ENCODE results near the gene ALG8. TPM values are rescaled to one million over a fixed set of nuclear protein-coding genes. Genes with fewer than 3 reads are reported as not detected.

ALG8 gene
- total RNA-seq, 4 donors from 2014 or later = 24.9 to 43.5 (median 32.0) TPM

DNA sequence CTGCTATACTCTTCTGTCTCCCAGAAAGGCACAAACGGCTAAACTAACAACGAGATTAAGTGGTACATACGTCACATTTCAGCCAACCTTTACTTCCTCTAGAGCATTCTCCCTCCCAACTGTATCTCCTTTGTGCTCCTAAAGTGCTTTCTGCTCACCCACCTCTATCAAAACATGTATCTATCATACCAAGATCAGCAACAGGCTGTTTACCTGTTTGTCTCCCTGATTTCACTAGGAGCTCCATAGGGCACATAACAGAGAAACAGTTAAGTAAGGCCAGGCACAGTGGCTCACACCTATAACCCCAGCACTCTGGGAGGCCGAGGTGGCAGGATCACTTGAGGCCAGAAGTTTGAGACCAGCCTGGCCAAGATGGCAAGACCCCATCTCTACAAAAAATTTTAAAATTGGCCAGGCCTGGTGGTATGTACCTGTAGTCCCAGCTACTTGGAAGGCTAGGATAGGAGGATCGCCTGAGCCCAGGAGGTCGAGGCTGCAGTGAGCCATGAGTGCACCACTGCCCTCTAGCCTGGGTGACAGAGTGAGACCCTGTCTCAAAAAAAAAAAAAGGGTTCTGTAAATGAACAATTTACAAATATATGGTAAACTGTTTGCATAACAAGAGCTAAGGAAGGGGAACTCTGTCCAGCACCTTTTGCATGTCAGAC lies 62.6 kb downstream of the ALG8 start:
- DNase-seq (ENCODE audit: low spot score in 2 of 2) = no peak
- Histone ChIP-seq H3K36me3 (peaks cover 0 to 16% (median 0%) of the 10 kb centered on the region in 3 donors), H3K27ac (no peak overlapping the region), H3K4me1 (peaks cover 0 to 50% (median 27%) of the 10 kb centered on the region in 4 donors), H3K27me3 (no peaks in the 10 kb centered on the region), H3K4me3 (no peak overlapping the region), H3K9me3 (no peaks in the 10 kb centered on the region)
- TF ChIP-seq POLR2A (IDR thresholded peaks at IDR 0.05) (no peak), EP300 (IDR thresholded peaks at IDR 0.05) (no peak)
- TF ChIP-seq, protein P1, sequence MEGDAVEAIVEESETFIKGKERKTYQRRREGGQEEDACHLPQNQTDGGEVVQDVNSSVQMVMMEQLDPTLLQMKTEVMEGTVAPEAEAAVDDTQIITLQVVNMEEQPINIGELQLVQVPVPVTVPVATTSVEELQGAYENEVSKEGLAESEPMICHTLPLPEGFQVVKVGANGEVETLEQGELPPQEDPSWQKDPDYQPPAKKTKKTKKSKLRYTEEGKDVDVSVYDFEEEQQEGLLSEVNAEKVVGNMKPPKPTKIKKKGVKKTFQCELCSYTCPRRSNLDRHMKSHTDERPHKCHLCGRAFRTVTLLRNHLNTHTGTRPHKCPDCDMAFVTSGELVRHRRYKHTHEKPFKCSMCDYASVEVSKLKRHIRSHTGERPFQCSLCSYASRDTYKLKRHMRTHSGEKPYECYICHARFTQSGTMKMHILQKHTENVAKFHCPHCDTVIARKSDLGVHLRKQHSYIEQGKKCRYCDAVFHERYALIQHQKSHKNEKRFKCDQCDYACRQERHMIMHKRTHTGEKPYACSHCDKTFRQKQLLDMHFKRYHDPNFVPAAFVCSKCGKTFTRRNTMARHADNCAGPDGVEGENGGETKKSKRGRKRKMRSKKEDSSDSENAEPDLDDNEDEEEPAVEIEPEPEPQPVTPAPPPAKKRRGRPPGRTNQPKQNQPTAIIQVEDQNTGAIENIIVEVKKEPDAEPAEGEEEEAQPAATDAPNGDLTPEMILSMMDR (IDR thresholded peaks at IDR 0.05) = no peak
- 79 to 83% methylated on average over 6 of the region's 6 CpGs for WGBS, 2 donors

DNA sequence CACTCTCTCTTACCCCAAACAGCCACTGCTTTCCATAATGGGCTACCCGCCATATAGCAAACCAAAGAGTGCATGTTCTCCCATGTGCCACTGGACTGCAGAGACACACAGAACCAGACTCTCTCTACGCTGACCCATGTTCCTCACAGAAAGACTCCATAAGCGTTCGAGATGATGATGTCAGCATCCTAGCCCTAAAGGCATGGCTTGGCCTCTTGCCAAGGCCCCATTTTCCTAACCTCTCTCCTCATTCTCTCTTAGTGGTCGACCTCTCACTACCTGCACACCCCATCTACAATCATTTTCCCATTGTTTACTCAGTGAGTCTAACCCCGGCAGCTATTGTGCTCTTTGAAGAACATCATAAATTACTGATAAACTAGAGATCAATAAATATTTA lies 64.7 kb downstream of the ALG8 start:
- Histone ChIP-seq H3K27me3 (no peaks in the 10 kb centered on the region), H3K9me3 (no peaks in the 10 kb centered on the region), H3K4me1 (peaks cover 0 to 43% (median 27%) of the 10 kb centered on the region in 4 donors), H3K27ac (no peak overlapping the region), H3K4me3 (no peak overlapping the region), H3K36me3 (peaks cover 0 to 35% (median 0%) of the 10 kb centered on the region in 3 donors)
- 54 to 61% methylated on average over 6 of the region's 6 CpGs for WGBS, 2 donors
- DNase-seq (ENCODE audit: low spot score in 2 of 2) = no peak
- TF ChIP-seq, protein P1 (IDR thresholded peaks at IDR 0.05) = no peak
- TF ChIP-seq EP300 (IDR thresholded peaks at IDR 0.05) = no peak
- TF ChIP-seq POLR2A (IDR thresholded peaks at IDR 0.05) = no peak

DNA sequence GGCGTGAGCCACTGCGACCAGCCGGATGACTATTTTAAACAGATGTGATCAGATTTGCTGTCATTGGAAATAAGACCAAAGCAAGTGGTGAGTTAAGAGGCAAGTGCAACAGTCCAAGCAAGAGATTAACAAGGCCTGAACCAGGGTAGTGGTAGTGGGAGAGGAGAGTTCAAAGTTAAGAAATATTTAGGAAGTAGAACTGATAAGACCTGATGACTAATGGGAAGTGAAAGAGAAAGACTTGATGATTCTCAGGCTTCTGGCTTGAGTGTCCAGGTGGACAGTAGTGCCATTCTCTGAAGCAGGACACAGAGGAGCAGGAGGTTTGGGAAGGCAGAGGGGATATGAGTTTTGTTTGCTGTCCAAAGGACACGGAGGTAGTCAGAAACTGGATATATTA lies 67.0 kb downstream of the ALG8 start:
- TF ChIP-seq POLR2A (IDR thresholded peaks at IDR 0.05) (no peak), EP300 (IDR thresholded peaks at IDR 0.05) (no peak)
- TF ChIP-seq, protein P1 (IDR thresholded peaks at IDR 0.05) = no peak
- Histone ChIP-seq H3K27ac (no peak overlapping the region), H3K9me3 (no peaks in the 10 kb centered on the region), H3K4me3 (no peak overlapping the region), H3K4me1 (peaks cover 0 to 33% (median 12%) of the 10 kb centered on the region in 4 donors), H3K27me3 (no peaks in the 10 kb centered on the region), H3K36me3 (peaks cover 0 to 57% (median 0%) of the 10 kb centered on the region in 3 donors)
- WGBS, 2 donors = 92 to 99% methylated on average over 4 of the region's 4 CpGs
- no peak for DNase-seq (ENCODE audit: low spot score in 2 of 2)

DNA sequence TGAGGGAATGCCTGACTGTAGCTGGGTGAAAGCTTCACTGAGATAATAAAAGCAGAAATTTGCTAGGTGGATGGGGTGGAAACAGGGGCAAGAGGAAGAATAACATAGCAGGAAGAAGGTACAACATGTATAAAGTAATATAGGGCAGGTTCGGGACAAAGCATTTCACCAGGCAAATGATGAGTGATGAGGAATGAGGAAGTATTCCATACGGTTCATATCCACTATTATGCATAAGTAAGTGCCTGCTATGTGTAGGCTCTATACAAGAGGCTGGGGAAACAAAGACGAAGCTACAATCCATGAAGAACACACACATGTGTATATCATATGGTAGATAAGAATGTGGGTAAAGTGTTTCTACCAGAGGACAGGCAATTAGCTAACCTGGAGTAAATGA lies 67.7 kb downstream of the ALG8 start:
- no peak overlapping the region for H3K4me3 ChIP-seq
- no peak for TF ChIP-seq POLR2A (IDR thresholded peaks at IDR 0.05)
- TF ChIP-seq, protein P1 (IDR thresholded peaks at IDR 0.05) = no peak
- no peak for TF ChIP-seq EP300 (IDR thresholded peaks at IDR 0.05)
- 70 to 73% methylated on average over 3 of the region's 3 CpGs for WGBS, 2 donors
- H3K27ac ChIP-seq = no peak overlapping the region
- no peaks in the 10 kb centered on the region for H3K9me3 ChIP-seq
- H3K27me3 ChIP-seq = no peaks in the 10 kb centered on the region
- DNase-seq (ENCODE audit: low spot score in 2 of 2) = no peak
- H3K36me3 ChIP-seq = peaks cover 0 to 64% (median 0%) of the 10 kb centered on the region in 3 donors
- H3K4me1 ChIP-seq = peaks cover 0 to 25% (median 6%) of the 10 kb centered on the region in 4 donors

DNA sequence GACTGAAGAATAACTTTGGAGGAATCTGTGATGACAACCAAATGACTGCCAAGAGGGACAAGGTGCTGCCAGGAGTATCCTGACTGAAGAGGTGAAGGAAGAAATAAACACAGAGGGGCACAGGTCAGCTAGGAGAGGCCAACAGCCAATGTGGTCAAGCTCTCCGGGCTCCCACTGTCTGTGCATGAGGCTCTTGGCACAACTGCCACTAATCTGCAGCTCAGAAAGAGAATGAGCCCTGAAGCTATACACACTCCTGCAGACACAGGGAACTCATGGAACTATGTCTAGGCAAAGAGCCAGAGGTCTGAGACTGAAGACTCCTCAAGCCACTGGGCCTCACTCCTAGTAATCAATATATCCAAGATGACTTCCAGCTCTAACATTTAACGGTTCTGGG lies 68.8 kb downstream of the ALG8 start:
- H3K4me1 ChIP-seq = peaks cover 0 to 16% (median 1%) of the 10 kb centered on the region in 4 donors
- no peak for TF ChIP-seq EP300 (IDR thresholded peaks at IDR 0.05)
- TF ChIP-seq, protein P1 (IDR thresholded peaks at IDR 0.05) = no peak
- no peak for TF ChIP-seq POLR2A (IDR thresholded peaks at IDR 0.05)
- 73 to 93% methylated on average over 2 of the region's 2 CpGs for WGBS, 2 donors
- H3K4me3 ChIP-seq = no peak overlapping the region
- H3K9me3 ChIP-seq = no peaks in the 10 kb centered on the region
- peaks cover 0 to 69% (median 0%) of the 10 kb centered on the region in 3 donors for H3K36me3 ChIP-seq
- DNase-seq (ENCODE audit: low spot score in 2 of 2) = no peak
- no peak overlapping the region for H3K27ac ChIP-seq
- no peaks in the 10 kb centered on the region for H3K27me3 ChIP-seq

Measured in tibial nerve (tissue), 4 donors.